ENCODE data around the gene GRIP1.

The GRIP1 gene

GRCh38 chr12:66603981-66604479 lies 74.8 kb downstream of the GRIP1 start:
- Histone ChIP-seq H3K4me3 (replicated peaks; ENCODE audit: insufficient read depth, low read length) (no peak overlapping the region), H3K27ac (replicated peaks) (no peak overlapping the region), H3K27me3 (ENCODE audit: insufficient read depth, poor library complexity, severe bottlenecking) (no peaks in the 10 kb centered on the region)
- DNase-seq (ENCODE audit: low read depth in 1 of 2, low spot score in 1 of 2): no peak
- no peak for TF ChIP-seq GABPA (IDR thresholded peaks at IDR 0.05; ENCODE audit: low read depth)
- no peak for TF ChIP-seq CTCF (IDR thresholded peaks at IDR 0.05; ENCODE audit: insufficient read depth, low read length)
- TF ChIP-seq REST (IDR thresholded peaks at IDR 0.05; ENCODE audit: insufficient replicate concordance, low read depth): no peak

- H3K4me3 ChIP-seq (replicated peaks; ENCODE audit: insufficient read depth, low read length): no peak overlapping the region
- H3K27me3 ChIP-seq (ENCODE audit: insufficient read depth, poor library complexity, severe bottlenecking): no peaks in the 10 kb centered on the region
- no peak for DNase-seq (ENCODE audit: low read depth in 1 of 2, low spot score in 1 of 2)
Measured at GRCh38 chr12:66603461-66603860, 75.4 kb downstream of the GRIP1 start.

More at GRCh38 chr12:66603461-66603860, 75.4 kb downstream of the GRIP1 start:
- H3K27ac ChIP-seq (replicated peaks): no peak overlapping the region
- no peak for TF ChIP-seq SPI1 (IDR thresholded peaks at IDR 0.05; ENCODE audit: borderline replicate concordance, low read depth)
- TF ChIP-seq REST (IDR thresholded peaks at IDR 0.05; ENCODE audit: insufficient replicate concordance, low read depth): no peak
- no peak for TF ChIP-seq CTCF (IDR thresholded peaks at IDR 0.05; ENCODE audit: insufficient read depth, low read length)
- TF ChIP-seq POLR2AphosphoS5 (IDR thresholded peaks at IDR 0.05; ENCODE audit: low read depth): no peak
- TF ChIP-seq GABPA (IDR thresholded peaks at IDR 0.05; ENCODE audit: low read depth): no peak
